ENCODE results near the gene BMPR1B.

Gene BMPR1B

DNA sequence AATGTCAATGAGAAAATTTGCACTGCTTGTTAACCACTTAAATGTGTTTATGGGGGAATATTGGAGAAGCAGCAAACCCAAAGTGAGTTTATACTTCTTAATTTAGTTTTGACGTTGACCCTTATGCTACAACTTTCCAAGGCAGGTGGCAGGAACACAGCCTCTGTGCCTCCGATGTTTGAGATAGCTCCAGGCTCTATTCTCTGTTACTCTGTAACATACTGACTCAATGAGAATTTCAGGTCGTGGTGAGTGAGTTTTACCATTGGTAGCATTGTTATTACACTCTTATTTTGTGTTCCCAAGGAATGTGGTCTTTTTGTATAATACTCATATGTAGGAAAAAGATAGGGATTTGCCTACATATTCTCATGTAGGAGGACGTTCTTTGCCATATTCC is 210.7 kb downstream of the BMPR1B start:
- DNase-seq = no peak

- DNase-seq = no peak
Measured at GRCh38 chr4:94970650-94971049, 212.9 kb downstream of the BMPR1B start.

DNA sequence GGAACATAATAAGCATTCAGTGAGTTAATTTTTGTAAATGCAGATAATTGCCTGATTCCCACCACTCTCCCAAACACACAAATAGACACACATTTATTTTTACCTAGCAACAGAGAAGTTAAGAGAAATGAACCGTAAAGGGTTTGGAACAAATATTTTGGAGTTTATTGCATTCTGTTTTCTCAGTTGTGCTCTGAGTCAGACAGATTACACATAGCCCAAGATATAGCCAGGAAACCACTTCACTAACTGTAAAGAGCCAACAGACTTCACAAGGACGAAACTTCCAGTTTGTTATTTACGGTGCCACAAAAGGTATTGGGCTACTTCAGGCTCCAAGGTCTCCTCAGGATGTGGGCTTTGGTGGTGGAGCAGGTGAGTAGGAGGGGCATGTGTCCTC is 217.0 kb downstream of the BMPR1B start:
- DNase-seq = no peak

DNA sequence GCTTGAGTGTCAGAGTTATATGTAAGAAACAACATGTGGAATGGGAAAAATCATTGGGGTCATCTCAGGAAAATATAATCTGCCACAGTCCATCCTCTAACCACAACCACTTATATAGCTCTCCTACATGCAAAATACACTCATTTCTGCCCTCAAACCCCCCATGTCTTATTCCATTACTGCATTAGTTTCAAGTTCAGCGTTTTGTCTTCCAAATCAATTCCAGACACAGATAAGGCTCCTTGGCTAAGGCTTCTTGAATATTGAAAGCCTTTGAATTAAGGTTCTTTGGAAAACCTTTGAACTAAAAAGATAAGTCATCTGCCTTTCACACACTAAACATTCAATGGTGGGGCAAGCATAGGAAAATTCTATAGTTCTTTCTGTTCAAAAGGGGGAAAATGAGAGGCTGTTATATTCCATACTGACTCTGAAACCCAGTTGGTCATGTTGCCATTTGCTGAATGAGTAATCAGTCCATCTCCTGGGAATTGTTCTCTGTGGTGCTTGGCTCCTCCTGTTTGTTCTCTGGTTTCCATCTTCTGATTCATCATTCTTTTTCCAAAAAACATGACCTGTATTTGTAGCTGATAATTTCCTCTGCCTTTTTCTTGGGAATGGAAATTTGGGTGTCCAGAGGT is 218.7 kb downstream of the BMPR1B start:
- peak; percentile 6 for DNase-seq

GRCh38 chr4:94978904-94979303 is 221.1 kb downstream of the BMPR1B start:
- DNase-seq = no peak

DNA sequence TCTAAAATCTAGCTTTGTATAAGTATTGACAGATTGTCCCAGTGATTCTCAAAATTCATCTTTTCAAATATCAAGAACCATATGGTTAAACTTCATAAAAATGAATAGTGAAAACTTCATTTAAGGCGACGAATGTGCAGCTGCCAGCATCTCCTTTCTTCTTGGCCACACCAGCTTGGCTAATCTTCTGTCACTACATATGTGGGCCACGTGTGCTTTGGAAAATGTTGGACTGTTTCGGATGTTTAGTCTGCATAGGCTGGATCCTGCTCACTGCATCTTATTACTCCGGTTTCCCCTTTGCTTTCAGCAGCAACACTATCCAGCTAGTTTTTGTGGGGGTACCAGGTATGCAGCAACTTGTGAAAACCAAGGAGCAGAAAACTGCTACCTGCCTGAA is 221.9 kb downstream of the BMPR1B start:
- DNase-seq = no peak

DNA sequence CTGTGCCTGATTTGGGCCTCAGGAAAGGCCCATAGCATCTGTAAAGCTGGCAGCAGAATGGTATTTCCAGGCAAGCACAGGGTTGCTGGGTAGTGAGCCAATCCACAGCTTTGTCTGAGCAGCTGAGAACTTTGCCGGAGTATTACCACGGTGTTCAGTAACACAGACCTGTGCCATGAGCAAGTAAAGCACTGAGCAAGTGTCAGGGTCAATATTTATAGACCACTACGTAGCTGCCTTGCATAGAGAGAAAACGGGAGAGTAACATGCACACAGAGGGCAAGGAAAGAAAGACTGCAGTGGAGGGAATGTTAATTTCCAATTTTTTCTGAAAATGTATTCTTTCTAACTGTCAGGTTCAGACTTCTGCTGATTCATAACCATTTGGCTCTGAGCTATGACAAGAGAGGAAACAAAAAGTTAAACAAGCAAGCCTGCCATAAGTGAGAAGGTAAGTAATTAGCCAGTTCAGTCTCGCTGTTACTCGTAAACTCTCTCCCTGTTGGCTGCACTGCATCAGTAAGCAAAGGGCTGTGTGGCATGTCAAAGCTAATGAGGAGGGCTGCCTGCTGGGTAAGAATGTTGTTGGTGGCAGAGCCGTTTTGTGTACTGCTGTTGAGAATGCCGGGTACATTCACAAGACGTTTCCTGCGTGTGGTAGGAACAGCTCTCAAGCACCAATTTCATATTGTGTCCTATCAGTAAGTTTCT is 238.1 kb downstream of the BMPR1B start:
- no peak for DNase-seq

DNA sequence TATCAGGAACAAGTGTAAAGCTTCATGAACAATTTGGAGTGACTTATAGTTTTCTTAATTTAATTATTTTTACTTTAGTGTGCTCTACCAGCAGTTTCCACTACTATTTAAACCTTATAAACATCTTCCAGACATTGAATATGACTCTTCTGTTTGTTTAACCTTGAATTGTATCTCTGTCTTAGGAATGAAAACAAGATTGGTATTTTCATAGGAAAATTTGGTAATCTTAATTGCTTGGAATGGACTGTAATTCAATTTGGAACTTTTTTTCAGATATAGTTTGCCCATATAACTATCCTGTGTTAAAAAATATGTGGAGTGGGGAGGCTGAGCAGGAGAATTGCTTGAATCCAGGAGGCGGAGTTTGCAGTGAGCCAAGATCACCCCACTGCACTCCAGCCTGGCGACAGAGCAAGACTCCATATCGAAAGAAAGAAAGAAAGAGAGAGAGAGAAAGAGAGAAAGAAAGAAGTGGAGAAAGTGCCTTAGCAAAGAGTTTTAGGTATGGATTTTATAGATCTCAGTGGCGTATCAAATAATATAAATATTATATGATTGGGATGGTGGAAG is 242.4 kb downstream of the BMPR1B start:
- no peak for DNase-seq

DNA sequence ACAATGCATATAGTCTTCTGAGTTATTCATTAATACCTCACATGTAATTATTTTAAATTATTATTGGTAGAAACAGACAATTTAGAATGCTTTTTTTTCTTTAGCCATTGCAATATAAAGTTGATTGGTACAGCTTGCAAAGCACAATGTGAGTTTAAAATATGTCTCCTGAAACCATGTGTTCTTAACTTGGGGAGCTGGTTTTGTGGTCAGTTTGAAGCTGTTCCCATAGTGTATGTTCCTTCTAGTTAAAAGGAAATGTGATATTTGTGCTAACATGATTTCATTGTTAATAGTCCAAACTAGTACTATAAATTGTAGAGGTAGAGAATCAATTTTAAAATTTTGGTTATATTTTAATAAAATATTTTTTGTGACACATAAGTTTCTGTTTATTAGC is 247.2 kb downstream of the BMPR1B start:
- DNase-seq = no peak

GRCh38 chr4:95007998-95008397 is 250.2 kb downstream of the BMPR1B start:
- DNase-seq = no peak

GRCh38 chr4:95013236-95013635 is 255.5 kb downstream of the BMPR1B start:
- DNase-seq = no peak

DNA sequence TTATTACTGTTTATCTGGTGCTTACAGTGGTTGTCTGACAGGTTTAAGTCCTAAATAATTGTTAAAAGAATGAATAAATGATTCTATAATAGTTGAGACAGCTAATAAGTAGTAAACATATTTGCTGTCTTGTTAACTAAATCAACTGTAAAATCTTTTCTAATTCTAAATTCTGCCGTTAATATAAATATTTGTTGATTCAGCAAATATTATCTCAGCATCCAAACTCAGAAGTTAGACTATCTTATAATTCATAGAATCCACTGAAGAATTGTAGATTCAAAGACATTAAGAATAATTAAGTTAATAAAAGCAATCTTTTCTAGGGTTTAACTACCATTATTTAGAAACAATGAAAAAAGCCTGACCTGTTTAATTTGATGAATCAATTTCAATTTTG is 256.3 kb downstream of the BMPR1B start:
- no peak for DNase-seq

DNA sequence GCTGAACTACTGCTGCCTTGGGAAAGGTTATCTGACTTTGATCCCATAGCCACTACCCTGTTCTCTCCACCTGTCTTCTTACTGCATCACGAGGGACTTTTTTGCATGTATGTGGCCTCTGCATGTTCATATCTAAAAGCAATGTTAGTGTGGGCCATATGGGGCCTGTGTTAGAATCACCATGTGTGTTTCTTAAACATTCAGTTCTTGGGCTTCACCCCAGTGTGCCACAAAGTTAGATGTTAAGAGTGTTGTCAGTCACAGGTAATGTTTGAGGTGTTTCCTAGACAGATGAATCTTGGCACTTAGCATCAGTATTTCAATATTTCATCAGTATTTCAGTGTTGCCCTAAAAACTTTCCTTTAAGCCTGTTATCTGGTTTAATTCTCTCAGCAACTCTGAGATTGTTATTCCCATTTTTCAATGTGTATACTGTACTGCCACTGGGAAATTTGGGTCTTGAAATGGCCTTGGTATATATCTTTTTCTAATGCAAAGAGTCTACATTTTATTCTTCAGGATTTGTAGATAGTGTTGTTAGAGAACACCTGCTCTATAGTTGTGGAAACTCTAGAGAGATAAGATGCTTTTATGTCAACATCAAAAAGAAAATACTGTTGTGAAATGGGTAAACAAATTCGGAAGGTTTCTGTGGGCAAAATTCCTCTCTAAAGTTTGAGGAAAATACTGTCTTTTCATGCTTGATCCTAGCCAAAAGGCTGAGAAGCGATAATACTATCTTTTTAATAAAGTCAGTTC is 259.7 kb downstream of the BMPR1B start:
- DNase-seq = no peak

DNA sequence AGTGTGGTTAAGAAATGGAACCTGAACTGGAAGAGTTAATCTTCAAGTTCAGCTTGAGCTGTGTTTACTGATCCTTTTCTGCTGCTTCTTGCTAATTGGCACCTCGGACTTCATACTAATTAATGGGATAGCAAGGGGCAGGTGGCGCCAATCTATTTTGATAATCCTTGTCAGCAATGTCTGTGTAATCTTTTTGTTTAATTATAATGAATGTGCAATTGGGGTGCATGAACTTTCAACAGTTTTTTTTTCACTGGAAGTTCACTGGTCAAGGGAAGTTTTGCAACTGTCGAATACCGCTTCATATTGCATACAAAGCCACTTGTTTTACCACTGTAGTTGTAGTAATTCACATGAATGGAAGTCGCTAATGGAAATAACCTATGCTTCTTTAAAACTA is 261.0 kb downstream of the BMPR1B start:
- DNase-seq = no peak

GRCh38 chr4:95020521-95020920 is 262.8 kb downstream of the BMPR1B start:
- DNase-seq = no peak

- no peak for DNase-seq
Measured at GRCh38 chr4:95021099-95021498, 263.3 kb downstream of the BMPR1B start.

DNA sequence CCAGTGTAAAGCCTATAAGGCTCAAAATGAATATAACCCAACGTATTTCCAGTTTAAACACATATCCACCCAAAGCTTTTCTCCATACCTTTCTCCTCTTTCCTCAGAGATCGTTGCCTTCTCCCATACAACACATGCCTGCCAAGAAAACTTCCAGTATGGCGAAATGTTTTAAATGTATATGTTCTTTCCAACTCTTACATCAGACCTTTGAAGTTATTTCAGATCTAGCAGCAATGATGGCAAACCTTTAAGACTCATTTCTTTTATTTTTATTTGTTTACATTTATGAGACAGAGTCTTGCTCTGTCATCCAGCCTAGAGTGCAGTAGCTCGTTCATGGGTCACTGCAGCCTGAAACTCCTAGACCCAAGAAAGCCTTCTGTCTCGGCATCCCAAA is 265.4 kb downstream of the BMPR1B start:
- DNase-seq = no peak

GRCh38 chr4:95027905-95028618 is 270.3 kb downstream of the BMPR1B start:
- DNase-seq = no peak

- DNase-seq = no peak
Measured at GRCh38 chr4:95038791-95039190, 281.0 kb downstream of the BMPR1B start.

DNA sequence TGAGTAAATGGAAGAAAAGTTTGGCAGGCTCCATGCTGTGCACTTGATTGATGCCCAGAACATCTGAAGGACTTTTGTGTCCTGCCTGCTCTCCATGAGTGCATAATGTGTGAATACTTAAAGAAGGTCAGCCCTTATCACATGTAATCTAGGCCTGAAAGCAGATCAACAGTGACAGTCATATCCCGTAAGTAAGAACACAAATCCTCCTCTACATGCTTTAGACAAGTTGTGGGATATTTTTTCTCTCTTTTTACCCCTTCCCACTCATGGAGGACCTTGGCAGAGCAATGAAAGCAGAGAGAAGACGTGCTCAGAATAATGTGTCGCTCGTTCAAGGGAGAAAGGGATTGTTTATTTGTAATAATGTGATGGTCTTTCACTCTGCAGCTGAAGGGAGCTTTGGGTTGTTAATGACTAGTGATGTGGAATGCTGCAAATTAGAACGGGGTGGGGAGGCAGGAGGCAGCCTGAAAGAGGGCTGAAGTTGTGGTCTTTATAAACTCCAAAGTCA is 286.6 kb downstream of the BMPR1B start:
- DNase-seq = no peak

DNA sequence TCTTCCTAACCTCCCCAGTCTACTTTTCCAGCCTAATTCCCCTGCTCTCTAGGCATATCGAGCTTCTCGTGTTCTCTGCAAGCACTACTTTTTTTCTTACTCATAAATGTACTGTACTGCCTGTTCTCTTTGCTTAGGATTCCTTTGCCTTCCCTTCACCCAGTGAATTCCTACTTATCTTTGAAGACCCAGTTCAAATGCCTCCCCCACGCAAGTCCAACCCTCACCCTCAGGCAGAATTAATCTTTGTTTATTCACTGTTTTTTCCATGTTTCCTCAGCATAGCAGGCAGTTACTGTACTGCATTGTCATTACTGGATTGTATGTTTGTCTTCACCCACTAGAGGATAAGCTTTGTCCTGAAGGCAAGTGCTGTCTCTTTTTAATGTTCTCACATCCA is 287.7 kb downstream of the BMPR1B start:
- DNase-seq = no peak

- no peak for DNase-seq
Measured at GRCh38 chr4:95048296-95048695, 290.5 kb downstream of the BMPR1B start.

All from GOT3 (cell line).